Measurements from ENCODE around the gene GTF3A. TPM values are rescaled to one million over a fixed set of nuclear protein-coding genes. Genes with fewer than 3 reads are reported as not detected.

Gene GTF3A
- polyA plus RNA-seq, 1 donor: 96.5 TPM

DNA sequence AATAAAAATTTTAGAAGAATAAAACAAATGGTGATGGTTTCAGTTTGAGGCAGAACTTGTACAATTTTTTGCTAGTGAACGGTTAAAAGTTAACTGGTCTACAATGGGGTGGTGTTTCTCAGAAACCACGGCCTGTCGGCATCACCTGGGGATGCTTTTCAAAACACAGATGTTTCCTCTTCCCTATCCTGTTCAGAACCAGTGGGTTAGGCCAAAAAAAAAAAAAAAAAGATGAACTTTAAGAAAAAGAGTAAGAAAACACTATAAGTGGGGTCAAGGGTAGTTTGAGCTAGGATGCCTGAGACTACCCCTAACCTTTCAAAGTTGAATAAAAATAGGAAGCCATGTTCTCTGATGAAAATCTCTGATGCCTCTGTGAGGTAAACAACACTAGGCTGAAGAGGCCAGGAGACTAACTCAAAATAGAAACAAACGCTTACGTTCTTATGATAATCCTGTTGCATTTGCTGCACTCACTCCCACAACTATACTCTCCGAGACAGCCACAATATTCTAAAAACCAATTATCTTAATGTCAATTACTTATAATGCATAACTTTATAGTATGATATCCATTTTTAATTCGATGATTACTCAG, 22.7 kb downstream of the GTF3A start:
- no peak for DNase-seq

DNA sequence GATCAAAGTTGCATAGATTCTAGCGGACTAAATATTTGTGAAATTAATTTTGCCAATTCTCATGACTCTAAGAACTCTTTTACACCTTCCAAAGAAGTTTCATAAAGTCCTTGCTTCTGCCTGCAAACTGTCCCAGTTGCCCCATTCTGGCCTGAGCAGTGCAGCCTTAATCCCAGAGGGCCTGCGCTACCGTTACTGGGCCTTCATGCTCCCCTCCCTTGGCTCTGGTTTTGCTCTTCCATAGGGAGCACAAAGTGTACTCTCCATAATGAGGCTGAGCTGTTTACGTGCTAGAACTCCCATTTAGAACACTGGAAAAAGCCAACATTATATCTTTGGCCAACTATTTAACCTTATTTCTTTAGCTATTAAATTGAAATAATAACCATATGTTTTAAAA, 23.9 kb downstream of the GTF3A start:
- no peak for DNase-seq

DNA sequence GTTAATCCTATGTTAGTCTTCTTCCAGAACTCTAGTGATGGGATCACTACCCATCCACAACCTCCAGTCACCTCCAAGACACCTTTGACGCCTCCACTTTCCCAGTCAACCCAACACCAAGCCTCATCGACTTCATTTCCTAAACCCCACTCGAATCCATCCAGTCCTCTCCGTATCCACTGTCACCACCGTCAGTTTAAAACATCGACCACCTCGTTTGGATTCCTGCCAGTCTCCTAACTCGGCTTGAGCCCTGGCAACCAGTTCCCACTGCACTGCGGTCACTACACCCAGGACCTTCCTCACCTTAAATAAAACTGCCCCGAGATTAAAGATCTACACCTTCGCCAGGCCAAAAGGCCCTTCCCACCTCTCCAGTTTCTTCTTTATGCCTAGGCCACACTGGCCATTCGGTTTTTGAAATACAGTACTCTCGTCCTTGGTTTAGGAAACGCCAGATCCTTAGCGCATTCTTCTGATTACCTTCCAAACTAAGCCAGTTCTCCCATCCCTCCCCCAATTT, 24.7 kb downstream of the GTF3A start:
- no peak for DNase-seq

DNA sequence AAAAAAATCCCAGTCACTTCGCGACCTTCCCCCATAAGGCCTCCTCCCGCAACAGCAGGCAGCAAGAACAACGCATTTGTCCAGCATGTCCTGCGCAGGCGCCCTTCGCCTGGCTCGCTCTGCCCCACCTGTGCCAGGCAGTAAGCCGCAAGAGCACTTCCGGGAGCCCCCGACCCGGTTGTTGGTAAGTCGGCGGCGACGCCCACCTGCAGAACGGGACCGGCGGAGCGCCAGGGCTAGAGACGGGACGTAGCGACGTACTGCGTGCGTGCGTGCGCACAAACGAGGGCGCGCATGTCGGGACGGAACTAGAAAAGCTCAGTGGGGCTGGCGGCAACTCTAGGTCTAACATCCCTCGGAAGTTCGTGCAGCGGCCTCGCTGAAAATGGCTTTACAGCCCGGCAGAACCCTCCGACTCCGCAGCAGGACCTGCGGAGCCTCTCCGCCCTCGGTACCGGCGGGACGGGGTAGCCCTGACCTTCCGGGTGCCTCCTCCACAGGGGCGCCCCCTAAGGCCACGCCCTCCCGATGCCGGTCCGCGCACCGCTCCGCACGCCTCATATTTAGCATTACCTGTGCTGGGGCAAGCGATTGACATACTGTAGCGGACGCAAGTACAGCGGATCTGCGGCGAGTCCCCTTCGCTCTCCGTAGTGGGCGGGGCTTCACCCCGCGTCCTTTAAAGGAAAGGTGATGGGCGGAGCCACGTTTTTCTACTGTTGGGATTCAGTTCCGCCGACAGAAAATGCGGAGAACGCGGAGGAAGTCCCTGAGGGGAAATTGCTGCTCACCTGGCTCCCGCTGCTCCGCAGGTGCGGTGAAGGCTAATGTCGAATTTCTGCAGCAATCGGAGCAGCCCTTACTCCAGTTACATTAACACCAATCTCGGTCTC, 25.8 kb downstream of the GTF3A start, which contains the start of gene MTIF3:
MTIF3 (minus strand) TSS at position 629 of the 893 bp plus-strand sequence. CDS start 10,116 bp downstream, outside the sequence.
- DNase-seq: peak; percentile 97

DNA sequence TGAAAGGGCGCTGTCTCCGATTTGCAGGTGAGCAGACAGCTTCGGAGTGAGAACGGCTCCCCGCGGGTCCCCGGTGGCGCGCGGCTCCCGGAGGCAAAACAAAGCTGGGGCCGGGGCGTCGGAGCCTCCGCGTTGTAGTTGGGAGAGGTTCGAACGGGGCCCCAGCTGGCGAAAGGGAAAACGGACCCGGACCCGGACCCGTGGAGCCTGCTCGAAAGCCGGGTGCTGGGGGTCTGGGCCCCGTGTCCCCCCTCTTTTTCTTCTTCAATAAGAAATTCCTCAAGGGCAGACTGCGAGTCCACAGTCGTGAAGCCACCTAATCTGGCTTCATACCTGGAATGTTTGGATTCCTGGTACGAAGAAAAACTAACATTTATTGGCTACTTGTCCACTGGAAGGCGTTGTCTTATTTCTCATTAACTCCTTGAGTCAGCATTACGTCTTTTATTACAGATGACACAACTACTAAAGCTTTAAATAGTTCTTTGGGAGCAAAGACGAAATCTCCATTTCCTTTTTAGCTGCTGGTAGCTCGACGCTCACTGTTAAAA, 26.6 kb downstream of the GTF3A start:
- DNase-seq: peak; percentile 69

DNA sequence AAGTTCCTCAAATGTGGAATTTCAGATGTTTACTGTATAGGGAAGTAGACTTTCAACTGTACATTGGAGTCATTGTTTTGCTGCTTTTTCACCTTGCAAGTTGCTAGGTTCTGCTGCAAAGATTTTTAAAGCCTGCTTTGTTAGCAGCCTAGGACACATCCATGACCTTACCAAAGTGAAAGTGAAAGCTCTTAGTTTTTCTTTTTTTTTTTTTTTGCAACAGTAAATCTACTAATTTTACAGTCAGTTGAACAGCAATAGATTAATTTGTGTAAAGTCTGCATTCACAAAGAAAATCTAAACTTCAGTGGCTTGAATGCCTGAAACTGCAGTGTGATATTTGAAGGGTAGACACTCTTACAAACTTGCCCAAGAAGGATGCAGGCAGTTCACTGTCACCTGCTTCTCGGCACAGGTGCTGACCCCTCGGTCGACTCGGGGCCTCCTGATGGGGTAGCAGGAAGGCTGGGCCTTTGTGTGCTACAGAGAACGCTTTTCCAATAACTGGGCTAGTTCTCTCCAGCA, 31.0 kb downstream of the GTF3A start:
- no peak for DNase-seq

DNA sequence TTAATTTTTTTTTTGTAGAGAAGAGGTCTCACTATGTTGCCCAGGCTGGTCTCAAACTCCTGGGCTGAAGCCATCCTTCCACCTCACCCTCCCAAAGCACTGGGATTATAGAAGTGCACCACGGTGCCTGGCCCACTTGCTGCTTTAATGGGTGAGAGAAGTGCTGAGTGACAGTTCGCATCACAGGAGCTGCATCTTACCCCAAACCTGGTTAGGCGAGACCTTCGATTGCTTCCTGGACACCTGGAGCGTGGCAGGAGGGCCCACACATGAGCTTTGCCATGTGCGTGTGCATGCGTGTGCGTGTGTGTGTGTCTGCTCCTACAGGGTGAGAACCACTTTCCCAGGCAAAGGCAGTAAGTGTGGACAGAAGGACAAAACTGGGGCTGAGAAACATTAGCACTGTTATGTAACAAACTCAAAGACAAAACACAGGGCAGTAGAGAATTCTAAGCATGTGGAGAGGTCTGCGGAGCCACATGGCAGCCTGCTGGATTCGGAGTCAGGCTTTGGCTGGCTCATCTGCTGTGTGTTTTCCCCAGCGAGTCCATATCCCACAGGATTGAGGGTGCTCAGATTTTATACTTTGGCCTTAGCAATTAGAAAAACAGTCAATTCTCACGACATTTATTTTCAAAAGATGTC, 37.6 kb downstream of the GTF3A start:
- no peak for DNase-seq

DNA sequence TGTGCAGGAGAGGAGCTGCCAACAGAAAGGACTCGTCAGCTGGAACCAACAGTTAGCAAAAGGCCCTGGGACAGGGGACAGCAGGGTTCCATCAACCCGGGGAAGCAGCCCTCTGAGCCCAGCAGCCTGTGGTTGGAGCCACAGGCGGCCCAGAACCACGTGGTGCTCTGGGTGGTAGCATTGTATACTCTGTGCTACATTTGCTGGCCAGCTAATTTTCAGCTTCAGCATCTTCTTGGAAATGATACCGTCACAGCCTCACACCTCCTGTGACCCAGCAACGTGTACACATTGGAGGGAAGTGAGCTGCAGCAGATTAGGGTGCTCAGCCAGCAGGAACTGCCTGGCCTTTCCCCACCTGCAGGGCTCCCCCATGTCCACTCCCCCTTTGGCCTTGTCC, 39.1 kb downstream of the GTF3A start:
- DNase-seq: no peak

DNA sequence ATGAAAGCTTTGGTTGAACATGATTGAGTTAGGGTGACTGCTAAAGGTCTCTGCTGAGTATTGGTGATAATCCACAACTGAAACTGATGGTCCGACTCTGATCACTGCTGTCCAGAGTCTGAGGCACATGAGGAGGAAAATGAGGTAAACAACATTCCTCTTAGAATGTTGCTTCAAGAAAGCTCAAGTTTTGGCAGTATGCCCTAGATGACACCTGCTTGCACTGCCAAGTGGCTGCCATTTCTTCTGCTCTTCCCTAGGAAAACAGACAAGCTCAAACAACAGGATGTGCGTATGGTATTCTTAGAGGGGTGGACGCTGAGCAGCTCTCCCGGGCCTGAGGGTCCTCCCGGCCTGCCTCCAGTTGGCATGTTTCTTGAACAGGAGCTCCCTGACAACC, 41.2 kb downstream of the GTF3A start:
- no peak for DNase-seq

DNA sequence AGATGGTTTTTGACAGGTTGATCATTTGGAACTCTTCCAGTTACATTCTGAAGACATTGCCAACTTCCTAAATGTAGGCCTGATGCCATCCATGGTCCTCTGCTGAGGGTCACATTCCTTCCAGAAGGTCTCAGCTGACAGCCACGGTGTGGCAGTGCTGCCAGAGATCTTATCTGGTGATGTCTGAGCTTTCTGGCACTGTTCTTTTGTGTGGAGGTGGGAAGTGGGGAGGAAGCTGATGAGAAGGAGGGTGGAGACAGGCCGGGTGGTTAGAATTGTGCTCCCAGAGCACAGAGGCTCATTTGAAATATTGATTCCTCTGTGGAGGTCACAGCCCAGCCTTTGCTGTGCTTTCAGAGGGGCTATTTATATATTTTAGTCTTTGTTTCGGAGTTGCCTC, 42.1 kb downstream of the GTF3A start:
- no peak for DNase-seq

DNA sequence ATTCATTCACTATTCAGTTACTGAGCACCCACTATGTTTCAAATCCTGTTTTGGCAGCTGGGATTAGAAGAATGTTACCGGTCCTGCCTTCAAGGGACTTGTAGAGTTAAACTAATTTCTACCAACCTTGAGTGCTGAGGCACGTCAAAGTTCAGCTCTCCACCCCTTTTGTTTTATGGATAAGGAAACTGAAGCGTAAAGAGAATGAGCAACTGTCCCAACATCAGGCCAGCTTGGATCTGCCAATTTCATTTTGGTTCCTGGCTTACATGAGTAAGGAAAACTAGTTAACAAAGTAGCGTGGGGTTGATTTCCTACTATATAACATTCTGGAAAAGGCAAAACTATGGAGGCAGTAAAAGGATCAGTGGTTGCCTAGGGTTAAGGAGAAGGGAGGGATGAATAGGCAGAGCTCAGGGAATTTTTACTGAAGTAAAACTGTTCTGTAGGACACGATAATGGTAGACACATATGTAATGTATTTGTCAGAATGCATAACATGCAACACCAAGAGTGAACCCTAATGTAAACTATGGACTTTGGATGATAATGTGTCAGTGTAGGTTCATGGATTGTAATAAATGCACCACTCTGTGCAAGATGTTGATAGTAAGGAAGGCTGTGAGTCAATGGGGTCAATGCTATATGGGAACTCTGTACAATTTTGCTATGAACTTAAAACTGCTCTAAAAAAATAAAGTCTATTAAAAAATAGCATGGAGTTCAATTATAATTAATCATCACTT, 45.8 kb downstream of the GTF3A start:
- no peak for DNase-seq

DNA sequence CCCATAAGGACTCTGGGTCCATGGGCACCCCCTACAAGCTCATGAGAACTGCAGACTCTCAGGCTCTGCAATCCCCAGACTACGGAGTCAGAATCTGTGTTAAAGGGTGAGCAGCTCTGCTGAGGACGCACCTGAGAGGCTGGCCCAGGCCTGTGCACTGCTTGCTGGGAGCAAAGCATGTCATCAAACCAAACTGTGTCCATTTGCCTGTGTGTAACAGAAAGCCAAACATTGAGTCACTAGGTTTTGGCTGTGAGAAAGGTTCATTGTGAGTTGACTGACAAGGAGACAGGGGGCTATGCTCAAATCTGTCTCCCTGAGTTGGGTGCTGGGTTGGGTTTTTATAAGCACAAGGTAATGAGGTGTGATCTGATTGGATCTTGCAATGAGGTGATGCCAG, 48.0 kb downstream of the GTF3A start:
- DNase-seq: no peak

DNA sequence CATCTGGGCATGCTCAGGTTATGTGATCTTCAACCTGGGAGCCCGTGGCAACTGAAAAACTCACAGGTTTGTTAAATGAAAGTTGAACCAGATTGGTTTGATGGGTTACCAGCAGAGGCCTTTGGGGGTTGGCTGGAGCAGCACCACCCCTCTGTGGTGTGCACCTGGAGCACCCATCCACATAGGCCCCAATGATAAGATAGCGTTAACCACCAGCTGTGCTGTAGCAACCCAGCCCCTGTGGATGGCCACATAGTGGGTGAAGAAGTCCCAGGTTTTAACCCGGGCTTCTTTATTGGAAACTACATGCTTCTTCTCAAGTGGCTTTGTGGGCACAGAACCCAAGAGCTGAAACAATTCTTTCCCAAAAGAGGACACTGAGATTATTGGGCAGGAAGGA, 48.5 kb downstream of the GTF3A start:
- no peak for DNase-seq

DNA sequence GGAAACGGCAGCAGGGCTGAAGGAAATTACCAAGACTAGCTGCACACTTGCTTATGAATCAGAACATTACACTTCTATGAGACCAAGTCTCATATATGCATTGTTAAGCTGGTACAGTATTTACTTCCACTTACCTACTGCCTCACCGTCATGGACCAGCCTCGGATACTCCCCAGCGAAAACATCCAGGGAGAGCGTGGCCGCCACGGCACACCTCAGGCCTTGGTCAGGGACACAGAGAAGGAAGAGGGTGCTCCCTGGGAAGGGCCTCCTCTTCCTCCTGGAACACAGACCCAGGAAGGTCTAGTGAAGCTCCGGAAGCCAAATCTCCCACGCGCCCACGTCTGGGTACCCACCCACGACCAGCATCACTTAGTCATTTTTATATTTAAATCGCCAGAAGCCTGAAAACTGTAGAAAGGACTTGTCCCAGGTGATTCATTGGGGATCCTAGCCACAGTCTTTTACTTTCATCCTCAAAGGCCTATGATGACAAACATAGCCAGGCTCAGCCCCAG, 50.4 kb downstream of the GTF3A start:
- DNase-seq: no peak

DNA sequence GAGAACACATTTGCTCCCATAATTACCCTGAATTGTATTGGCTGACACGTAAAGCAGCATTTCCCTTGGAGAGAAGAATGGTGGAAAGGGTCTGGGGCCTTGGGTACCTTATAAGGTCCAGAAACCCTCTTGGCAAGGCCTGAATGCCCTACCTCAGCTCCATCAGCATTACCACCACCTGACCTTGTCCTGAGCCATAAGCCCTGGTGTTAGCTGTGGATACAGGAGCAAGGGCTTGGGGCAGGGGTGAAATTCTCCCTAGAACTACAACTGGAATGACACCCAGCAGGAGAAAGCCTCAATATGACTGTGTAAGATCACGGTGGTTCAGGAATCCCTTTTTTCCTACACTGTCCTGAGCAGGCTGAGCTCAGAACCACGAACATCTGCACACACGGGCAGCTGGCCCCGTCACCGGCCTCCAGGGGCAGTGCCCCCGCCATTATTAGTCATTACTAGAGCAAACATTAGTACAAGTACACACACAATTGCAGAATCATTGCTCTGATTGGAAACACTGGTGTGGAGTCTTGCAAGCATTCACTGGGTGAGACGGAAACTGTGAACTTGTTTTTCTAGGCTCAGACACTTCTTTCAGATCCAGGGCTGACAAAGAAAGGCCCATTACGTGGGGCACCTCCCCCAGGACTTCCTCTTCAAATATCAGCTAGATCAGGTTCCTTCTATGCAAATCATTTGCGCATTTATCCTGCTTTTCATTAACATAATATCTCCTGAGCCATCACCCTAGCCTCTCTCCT, 52.7 kb downstream of the GTF3A start:
- DNase-seq: no peak

DNA sequence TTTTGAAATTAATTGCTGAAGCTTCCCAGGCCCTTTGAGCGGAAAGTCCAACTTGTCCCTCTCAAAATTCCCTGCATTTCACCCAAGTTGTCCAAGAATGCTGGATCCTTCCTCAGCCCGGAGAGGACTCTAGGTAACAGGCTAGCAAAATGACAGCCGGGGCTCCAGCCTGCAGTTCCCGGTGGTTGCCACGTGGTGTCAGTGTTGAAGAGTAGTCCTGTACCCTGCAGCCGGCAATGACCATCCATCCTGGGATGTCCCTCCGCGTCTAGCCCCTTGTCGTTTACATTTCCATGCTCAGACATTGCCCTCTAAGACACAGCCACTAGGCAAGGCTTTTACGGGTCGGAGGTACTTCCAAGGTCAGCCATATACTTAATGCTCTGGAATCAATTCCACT, 57.3 kb downstream of the GTF3A start:
- no peak for DNase-seq

DNA sequence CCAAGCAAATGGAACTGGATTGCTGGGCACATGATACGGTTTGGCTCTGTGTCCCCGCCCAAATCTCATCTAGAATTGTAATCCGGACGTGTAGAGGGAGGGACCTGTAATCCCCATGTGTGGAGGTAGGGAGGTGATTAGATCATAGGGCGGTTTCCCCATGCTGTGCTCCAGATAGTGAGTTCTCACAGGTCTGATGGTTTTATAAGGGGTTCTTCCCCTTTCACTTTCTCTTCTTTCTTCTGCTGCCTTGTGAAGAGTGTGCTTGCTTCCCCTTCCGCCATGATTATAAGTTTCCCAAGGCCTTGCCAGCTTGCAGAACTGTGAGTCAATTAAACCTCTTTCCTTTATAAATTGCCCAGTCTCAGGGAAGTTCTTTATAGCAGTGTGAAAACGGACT, 58.6 kb downstream of the GTF3A start:
- DNase-seq: no peak

DNA sequence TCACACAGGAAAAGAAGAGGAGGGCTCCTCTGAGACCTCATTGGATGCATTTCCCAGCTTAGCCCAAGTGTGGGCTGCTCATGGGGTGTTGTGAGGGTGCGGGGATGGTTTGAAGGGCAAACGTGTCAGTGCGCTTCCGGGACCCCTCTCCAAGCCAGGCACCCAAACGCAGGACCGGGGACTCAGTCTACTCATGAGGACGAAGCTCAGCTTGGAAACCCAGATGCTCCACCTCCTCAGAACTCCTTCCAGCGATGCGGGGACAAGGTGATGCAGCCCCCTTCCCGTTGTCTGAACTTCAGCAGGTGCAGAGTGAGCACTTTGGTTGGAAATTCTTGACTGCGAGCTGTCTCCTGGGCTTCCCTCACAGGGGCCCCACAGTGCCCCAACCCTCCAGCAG, 59.0 kb downstream of the GTF3A start:
- no peak for DNase-seq
